Measurements from ENCODE around the gene TMEM86A.

TMEM86A gene

GRCh38 chr11:18700872-18701271 lies 2.3 kb downstream of the TMEM86A start:
- no peak for DNase-seq

GRCh38 chr11:18701614-18702216 lies 3.1 kb downstream of the TMEM86A start:
- no peak for DNase-seq

- DNase-seq, result no peak
Observed at GRCh38 chr11:18703001-18703763, 4.6 kb downstream of the TMEM86A start.

GRCh38 chr11:18704045-18704645 lies 5.6 kb downstream of the TMEM86A start:
- no peak for DNase-seq

DNA sequence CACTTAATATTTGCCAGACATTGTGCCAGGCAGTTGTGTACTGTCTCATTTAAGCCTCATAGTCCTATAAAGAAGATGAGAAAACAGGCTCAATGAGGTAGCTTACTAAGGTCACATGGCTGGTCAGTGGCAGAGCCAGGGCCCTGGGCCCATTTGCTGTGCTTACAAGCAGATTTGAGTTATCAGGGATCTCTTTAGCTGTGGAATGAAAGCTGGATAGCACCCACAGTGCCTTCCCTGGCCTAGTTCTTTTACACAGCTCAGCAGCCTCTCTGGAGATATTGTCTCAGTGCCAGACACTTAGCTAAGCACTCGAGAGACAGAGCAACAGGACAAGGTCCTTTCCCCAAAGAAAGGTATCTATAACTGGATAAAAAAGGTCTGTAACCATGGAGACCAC lies 6.1 kb downstream of the TMEM86A start:
- DNase-seq, result no peak

DNA sequence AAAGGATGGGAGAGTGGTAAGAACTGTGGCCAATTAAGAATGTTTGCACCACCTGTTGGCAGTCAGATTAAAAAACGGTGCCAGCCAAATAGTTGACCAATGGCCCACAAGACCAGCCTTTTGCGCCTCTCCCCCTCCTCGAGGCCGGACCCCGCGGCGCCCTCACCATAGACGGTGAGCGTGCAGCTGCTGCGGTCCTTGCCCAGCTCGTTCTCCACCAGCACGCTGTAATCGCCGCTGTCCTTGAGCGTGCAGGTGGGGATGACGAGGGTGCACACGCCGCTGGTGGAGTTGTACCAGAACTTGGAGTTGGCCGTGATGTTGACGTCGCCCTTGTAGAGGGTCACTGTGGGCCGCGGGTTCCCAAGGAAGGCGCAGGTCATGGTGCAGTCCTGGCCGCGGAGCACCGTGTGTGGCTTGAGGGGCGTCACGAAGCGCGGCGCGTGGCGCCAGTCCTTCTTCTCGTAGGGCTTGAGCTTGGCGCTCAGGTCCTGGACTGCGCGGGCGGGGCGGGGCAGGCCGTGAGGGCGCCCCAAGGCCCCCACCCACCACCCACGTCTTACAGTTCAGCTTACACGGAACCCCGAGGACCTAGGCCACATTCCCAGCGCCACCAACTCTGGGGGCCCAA lies 7.2 kb downstream of the TMEM86A start:
- DNase-seq, result no peak

GRCh38 chr11:18706330-18707243 lies 8.0 kb downstream of the TMEM86A start:
- DNase-seq, result no peak

DNA sequence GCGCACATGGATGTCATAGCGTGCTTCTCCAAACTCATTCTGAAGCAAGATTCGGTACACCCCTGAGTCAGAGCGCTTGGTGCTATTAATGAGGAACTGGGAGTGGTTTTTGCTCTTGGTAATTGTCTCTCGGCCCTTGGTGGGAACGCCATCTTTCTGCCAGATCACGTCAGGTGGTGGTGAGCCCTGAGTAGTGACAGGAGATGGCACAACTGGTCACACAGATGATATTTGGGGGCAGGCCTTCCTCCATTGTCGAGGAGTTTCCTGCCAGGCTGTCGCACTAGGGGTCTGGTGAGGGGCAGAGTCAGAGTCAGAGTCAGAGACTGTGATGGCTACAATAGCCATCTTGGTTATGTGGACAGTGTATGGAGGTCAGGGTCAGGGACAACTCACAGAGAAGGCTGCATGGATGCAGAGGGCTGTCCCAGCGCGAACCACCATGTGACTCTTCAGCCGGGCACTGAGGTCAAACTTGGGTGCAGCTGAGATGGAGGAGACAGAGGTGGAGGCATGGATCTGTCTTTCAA lies 9.3 kb downstream of the TMEM86A start:
- DNase-seq, result no peak

GRCh38 chr11:18709414-18709813 lies 10.8 kb downstream of the TMEM86A start:
- no peak for DNase-seq

DNA sequence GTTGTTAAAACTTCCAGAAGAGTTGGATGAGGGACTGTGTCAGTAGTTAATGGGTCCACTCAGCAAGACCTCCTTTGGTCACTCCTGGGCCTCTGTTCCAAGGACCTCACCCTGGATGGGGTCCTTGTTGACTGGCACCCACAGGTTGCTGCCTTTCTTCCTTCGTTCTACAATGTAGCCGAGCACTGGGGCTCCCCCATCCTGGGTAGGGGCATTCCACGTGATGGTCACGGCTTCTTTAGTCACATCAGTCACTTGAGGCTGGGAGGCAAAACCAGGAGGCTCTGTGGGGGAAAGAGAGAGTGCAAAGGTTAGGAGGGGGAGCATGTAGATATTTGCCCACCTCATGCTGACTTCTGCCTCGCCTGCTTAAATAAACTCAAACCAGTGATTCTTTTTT lies 12.0 kb downstream of the TMEM86A start:
- no peak for DNase-seq

DNA sequence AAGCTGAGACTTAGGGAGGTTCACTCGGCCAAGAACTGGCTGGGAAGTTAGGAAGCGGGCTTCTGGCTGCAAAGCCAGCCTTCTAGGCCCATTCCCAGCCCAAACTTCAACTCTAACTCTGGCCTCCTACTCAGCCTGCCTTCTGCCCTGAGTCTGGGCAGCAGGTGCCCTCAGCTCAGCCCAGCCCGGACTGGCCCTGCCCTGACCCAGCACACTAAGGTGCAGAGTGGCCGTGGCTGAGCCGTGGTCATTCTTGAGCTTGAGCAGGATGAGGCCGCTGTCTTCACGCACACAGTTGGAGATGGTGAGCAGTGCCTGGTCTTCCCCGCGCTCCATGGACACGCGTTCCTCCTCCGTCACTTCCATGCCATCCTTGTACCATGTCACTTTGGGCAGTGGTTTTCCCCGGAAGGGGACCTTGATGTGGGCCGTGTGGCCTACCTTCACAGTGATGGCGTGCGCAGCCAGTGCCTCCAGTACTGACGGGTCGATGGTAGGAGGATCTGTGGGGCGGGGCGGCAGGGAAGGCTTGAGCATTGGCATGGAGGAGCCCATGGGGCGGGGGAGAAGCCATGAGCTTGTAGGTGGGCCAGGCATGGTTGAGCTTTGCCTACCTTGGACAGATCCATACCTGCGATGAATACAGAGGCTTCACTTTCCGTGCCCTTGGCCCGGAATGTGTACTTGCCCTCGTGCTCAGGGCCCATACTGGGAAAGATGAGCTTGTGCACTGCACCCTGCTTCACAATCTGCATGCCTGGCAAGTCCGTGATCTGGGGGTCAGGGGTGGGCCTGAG lies 15.3 kb downstream of the TMEM86A start:
- DNase-seq, result no peak

DNA sequence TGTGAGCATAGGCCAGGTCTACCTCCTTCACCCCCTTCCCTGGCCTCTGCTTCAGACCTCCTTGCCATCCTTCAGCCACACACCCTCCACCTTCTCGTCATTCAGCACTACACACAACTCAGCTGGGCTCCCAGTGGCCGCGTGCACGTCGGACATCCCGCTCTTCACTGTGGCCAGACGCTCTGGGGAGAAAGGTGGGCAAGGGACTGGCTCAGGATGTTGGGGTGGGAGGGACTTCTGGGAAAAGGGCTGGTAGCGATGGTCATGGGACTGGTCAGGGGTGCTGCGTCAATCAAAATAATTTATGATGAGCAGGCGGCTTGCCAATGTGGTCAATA lies 15.8 kb downstream of the TMEM86A start:
- no peak for DNase-seq

- DNase-seq, result no peak
Observed at GRCh38 chr11:18715476-18715875, 16.9 kb downstream of the TMEM86A start.

GRCh38 chr11:18720091-18720807 lies 21.7 kb downstream of the TMEM86A start:
- DNase-seq, result no peak

GRCh38 chr11:18720808-18721560 lies 22.4 kb downstream of the TMEM86A start:
- DNase-seq, result peak; percentile 9

DNA sequence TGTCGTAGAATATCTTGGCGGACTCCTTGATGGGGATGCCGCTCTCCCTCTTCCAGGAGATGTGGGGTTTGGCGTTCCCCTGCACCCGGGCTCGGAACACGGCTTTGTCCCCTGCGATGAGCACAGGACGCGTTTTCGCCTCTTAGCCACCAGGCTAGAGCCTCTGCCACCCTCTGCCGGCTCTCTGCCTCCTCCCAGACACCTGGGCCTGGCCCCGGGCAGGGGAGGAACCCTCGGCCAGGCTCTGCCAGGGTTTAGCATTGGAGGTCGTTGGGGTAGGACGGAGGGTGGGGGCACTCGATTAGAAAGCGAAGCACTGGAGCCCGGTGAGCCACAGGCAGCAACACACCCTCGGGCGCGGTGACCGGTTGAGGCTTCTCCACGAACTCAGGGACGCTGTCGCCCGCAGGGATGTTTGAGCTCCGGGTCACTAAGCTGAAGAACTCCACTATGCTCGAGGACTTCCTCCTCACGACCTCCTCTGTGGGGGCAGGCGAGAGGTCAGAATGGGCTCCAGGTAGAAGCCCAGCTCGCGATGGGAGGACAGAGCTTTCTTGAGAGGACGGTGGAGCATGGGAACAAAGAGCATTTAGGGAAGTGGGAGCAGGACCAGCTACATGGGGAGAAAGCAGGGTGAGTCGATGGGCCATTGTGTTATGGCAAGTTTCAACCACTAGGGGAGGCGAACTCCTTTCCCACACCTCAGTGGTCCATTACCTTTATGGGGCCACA lies 23.1 kb downstream of the TMEM86A start:
- no peak for DNase-seq

DNA sequence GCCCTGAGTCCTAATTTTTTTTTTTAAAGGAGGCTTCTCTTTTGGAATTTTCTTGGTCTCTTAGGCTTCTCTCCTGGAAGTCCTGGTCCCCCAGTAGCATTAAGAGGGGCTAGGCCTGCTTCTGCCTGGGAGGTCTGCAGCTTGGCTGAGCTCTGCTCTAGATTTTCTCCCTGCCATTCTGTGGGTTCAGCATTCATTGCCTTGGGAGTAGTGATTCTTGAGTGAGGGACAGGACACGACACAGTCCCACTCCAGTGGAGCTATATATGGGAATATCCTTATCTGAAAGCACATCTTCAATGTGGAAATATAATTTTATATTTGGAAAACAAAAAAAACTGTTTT lies 23.7 kb downstream of the TMEM86A start:
- DNase-seq, result no peak

GRCh38 chr11:18723991-18724390 lies 25.4 kb downstream of the TMEM86A start:
- DNase-seq, result no peak

DNA sequence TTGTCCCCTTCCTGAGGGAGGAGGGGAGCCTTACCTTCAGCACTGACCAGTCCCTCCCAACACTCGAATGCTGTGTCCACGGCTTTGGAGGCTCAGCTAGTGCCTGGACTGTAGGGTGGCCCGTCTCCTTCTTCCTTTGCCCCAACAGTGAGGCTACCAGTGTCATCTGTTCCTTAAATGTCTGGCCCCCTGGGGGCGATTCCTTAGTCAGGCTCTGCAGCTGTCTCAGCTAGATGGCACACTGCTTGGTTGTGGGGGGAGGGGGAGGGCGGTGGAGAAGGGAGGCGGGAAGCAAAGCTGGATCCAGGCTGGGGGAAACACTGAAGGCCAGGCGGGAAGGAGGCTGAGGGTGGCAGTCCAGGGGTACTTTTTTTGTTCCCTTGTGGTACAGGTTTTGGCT lies 27.5 kb downstream of the TMEM86A start, which contains the start of gene IGSF22:
Gene IGSF22 (minus strand): TSS at position 149 of the 400 bp plus-strand sequence. CDS start 1,952 bp downstream, outside the sequence.
- DNase-seq, result no peak

All from kidney glomerular epithelial cell (primary cell).